MM.1S (cell line): ENCODE measurements around the gene YTHDF1.

Experiments
- EZH2 ChIP-seq: fragments of 300-600 bp; sonication (generic); optimal IDR thresholded peaks from 2 replicates; pipeline ENCODE3; 2017; ENCODE audit warnings: low read depth, mild to moderate bottlenecking, antibody characterized with exemption, low read length, mixed read lengths
- TF ChIP-seq, protein P1 (sequence below): fragments of 300-600 bp; sonication (generic); IDR thresholded peaks from 2 replicates; pipeline ENCODE4 v1.5.1; 2016; ENCODE audit warnings: antibody characterized with exemption, low read length, mixed read lengths

GRCh38 chr20:63161176-63161651 is 54.7 kb downstream of the YTHDF1 start:
- TF ChIP-seq, protein P1, sequence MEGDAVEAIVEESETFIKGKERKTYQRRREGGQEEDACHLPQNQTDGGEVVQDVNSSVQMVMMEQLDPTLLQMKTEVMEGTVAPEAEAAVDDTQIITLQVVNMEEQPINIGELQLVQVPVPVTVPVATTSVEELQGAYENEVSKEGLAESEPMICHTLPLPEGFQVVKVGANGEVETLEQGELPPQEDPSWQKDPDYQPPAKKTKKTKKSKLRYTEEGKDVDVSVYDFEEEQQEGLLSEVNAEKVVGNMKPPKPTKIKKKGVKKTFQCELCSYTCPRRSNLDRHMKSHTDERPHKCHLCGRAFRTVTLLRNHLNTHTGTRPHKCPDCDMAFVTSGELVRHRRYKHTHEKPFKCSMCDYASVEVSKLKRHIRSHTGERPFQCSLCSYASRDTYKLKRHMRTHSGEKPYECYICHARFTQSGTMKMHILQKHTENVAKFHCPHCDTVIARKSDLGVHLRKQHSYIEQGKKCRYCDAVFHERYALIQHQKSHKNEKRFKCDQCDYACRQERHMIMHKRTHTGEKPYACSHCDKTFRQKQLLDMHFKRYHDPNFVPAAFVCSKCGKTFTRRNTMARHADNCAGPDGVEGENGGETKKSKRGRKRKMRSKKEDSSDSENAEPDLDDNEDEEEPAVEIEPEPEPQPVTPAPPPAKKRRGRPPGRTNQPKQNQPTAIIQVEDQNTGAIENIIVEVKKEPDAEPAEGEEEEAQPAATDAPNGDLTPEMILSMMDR, result no peak
- TF ChIP-seq EZH2, result no peak
